ACC112 (cell line): Measurements from ENCODE around the gene SETDB2.

ENCODE experiments used
- H2AFZ ChIP-seq: fragments of 200-600 bp; sonication (generic); one replicate; pipeline ENCODE4 v1.6.0; 2017; ENCODE audit warnings: antibody characterized with exemption, low read length; ENCODE audit not compliant: unreplicated experiment
- H3K27ac ChIP-seq: fragments of 200-600 bp; sonication (generic); 2 replicates; pipeline ENCODE4 v1.5.1; 2014; ENCODE audit warnings: low read depth, mild to moderate bottlenecking, antibody characterized with exemption, low read length, moderate library complexity
- H3K27me3 ChIP-seq: fragments of 200-600 bp; sonication (generic); 2 replicates; pipeline ENCODE4 v1.6.1; 2014; ENCODE audit warnings: mild to moderate bottlenecking, antibody characterized with exemption, low read length, moderate library complexity, mixed read lengths; ENCODE audit not compliant: insufficient read depth
- H3K36me3 ChIP-seq: fragments of 200-600 bp; sonication (generic); 2 replicates; pipeline ENCODE4 v1.6.1; 2016; ENCODE audit warnings: mild to moderate bottlenecking, antibody characterized with exemption, low read length, moderate library complexity, mixed read lengths; ENCODE audit not compliant: insufficient read depth
- H3K4me1 ChIP-seq: fragments of 200-600 bp; sonication (generic); one replicate; pipeline ENCODE4 v1.6.1; 2016; ENCODE audit warnings: low read length, mixed read lengths; ENCODE audit not compliant: insufficient read depth, unreplicated experiment, control insufficient read depth
- H3K4me3 ChIP-seq: fragments of 200-600 bp; sonication (generic); 2 replicates; pipeline ENCODE4 v1.5.1; 2014; ENCODE audit warnings: mild to moderate bottlenecking, low read depth, low read length
- H3K79me2 ChIP-seq: fragments of 200-600 bp; sonication (generic); one replicate; pipeline ENCODE4 v1.6.0; 2016; ENCODE audit warnings: low read length; ENCODE audit not compliant: control insufficient read depth, unreplicated experiment, insufficient read depth

The SETDB2 gene

DNA sequence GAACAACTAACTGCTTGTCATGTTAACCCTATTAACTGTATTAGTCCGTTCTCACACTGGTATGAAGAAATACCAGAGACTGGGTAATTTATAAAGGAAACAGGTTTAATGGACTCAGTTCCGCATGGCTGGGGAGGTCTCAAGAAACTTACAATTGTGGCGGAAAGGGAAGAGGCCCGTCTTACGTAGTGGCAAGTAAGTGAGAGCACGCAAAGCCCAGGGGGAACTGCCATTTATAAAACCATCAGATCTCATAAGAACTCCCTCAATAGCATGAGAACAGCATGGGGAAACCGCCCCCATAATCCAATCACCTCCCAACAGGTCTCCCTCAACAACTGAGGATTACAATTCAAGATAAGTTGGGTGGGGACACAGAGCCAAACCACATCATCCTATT is 86.4 kb downstream of the SETDB2 start:
- Histone ChIP-seq H2AFZ (no peak overlapping the region), H3K27me3 (no peaks in the 10 kb centered on the region), H3K4me3 (no peak overlapping the region), H3K36me3 (0 out of 2 replicates have a peak, but pooled peaks cover 5% of the 10 kb centered on the region), H3K79me2 (no peaks in the 10 kb centered on the region), H3K4me1 (no peaks in the 10 kb centered on the region), H3K27ac (no peak overlapping the region)

DNA sequence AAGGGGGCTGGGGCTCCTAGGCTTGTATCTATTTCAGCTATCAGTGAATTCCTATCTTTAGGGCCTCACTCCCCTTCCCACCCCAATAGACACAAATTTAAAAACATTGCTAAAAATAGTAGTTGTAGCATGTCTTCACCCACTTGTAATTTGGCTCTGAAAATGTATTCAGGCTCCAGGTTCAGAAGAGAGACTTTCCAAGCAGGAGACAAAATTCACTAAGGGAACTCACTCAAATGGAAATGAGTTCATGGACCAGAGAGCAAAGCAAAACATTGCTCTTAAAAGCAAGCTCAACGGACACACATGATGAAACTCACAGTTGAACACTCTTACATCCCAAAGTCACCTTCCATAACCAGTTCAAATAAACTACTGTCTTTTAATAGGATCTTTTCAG is 88.5 kb downstream of the SETDB2 start:
- Histone ChIP-seq H3K4me3 (no peak overlapping the region), H3K27me3 (no peaks in the 10 kb centered on the region), H3K4me1 (no peaks in the 10 kb centered on the region), H3K36me3 (peaks cover 6% of the 10 kb centered on the region; the same call in 1 of the 2 replicates), H2AFZ (no peak overlapping the region), H3K27ac (no peak overlapping the region), H3K79me2 (no peaks in the 10 kb centered on the region)

DNA sequence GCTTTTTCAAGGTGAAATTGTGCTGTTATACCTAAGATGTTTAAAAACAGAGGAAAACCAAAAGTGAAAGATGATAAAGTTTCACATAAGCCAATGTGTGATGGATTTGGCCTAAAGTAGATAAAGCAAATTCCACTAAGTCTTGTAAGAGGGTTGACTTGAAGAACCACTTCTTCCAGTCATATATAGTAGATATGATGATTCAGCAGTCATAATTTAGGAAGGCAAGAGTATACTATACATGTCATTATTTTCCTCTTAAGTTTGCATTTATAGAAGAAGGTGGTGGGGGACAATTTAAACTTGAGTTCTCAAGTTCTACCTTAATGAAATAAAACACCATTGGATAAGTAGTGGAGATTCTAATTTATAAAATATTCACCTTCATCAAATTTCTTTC is 88.9 kb downstream of the SETDB2 start:
- H3K4me1 ChIP-seq = no peaks in the 10 kb centered on the region
- no peak overlapping the region for H3K27ac ChIP-seq
- no peaks in the 10 kb centered on the region for H3K79me2 ChIP-seq
- H3K27me3 ChIP-seq = no peaks in the 10 kb centered on the region
- H3K4me3 ChIP-seq = no peak overlapping the region
- H2AFZ ChIP-seq = no peak overlapping the region
- H3K36me3 ChIP-seq = peaks cover 10% of the 10 kb centered on the region; the same call in 1 of the 2 replicates

DNA sequence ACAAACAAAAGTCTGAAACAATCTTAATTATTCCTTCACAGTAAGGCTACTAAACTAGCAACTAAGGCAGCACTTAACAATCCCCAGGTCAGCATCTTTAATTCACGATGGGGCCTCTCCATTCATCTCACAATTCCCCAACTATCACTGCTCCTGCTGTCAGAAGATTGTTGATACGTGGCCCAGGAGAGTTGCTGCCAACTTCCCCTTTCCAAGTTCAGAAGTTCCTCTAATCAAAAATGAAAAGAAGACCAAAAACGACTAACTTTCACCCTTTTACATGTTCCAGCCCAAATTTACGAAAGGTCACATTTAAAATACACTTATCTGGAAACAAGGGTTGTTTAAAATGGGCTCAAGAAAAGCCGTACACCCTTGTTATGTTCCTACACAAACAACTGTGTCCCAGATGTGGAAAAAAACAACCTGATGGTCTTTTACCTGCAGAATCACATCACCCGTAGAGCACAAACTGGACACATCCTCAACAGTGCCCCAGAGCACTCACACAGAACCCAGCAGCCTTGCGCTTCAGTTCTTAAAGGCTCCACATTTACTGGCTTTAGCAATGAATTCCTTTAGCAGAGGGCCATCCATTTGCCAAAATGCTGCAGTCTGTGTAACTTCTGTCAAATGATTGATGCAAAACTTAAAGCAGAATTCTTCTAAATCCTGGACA is 89.7 kb downstream of the SETDB2 start:
- Histone ChIP-seq H3K79me2 (no peaks in the 10 kb centered on the region), H3K4me1 (no peaks in the 10 kb centered on the region), H3K27ac (no peak overlapping the region), H2AFZ (no peak overlapping the region), H3K4me3 (no peak overlapping the region), H3K27me3 (no peaks in the 10 kb centered on the region), H3K36me3 (peaks cover 10% of the 10 kb centered on the region; the same call in 1 of the 2 replicates)

DNA sequence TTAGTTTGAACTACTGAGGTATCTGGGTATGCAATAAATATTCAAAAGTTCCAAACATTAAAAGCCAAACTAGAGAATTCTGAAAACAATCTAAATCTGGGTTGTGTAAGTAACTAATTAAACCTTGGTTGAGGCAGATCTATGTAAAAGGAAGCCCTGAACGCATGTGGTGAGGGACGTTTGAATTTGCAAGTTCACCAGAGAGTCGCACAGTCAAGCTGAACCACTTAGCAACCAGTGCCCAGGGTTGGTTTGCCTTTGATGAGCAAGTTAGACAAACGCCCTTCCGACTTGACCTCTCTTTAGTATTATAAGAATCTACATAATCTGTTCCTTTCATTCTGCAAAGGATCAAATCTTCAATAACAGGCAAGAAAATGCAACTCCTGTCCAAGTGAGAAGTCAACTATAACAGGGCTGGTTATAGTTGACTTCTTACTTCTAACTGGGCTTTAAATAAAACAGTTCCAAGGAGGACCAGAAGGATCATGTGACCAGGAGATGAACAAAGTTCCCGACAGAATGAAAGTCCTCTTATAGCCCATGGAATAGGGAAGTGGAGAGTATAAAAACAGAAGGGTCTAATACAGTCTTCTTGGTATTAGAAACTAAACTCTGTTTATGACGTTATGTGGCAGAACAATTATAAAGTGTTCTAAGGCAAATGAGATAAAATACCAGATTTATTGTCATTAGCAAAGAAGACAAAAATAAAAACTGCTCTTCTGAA is 92.2 kb downstream of the SETDB2 start:
- H3K36me3 ChIP-seq = peaks cover 12% of the 10 kb centered on the region; the same call in 1 of the 2 replicates
- no peak overlapping the region for H3K4me3 ChIP-seq
- H3K27me3 ChIP-seq = no peaks in the 10 kb centered on the region
- no peak overlapping the region for H3K27ac ChIP-seq
- H2AFZ ChIP-seq = no peak overlapping the region
- no peaks in the 10 kb centered on the region for H3K4me1 ChIP-seq
- no peaks in the 10 kb centered on the region for H3K79me2 ChIP-seq

DNA sequence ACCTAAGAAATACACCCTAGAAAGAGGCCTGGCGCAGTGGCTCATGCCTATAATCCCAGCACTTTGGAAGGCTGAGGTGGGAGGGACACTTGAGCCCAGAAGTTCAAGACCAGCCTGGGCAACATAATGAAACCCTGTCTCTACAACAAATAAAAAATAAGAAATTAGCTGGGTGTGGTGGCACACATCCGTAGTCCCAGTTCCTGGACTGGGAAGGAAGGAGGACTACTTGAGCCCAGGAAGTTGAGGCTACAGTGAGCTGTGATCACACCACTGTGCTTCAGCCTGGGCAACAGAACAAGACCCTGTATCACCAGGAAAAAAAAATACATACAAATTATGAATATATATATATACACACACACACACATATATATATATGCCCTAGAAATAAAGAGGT is 94.3 kb downstream of the SETDB2 start:
- Histone ChIP-seq H3K4me3 (no peak overlapping the region), H3K27me3 (no peaks in the 10 kb centered on the region), H3K79me2 (no peaks in the 10 kb centered on the region), H3K4me1 (no peaks in the 10 kb centered on the region), H3K27ac (no peak overlapping the region), H3K36me3 (peaks cover 12% of the 10 kb centered on the region; the same call in 1 of the 2 replicates), H2AFZ (no peak overlapping the region)

DNA sequence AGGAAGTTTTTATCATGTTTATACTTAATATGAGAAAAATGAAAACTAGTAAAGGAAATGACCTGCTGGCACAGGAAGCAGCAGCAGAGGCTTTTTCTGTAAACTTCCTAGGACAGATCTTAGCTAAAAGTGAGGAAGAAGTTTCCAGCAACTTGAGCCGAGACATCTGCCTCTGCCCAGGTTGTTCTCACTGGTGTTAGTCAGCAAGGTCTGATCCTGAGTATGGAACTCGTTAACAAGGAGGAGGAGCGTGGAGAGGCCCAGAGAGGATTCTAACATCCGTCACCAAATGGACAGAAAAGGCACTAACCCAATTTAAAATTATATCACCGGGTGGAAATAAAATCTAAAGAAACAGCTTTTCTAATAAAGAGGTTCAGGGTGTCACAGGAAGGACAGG is 95.2 kb downstream of the SETDB2 start:
- H3K4me3 ChIP-seq = no peak overlapping the region
- no peaks in the 10 kb centered on the region for H3K4me1 ChIP-seq
- no peak overlapping the region for H2AFZ ChIP-seq
- H3K79me2 ChIP-seq = no peaks in the 10 kb centered on the region
- no peak overlapping the region for H3K27ac ChIP-seq
- peaks cover 12% of the 10 kb centered on the region; the same call in 1 of the 2 replicates for H3K36me3 ChIP-seq
- H3K27me3 ChIP-seq = no peaks in the 10 kb centered on the region

DNA sequence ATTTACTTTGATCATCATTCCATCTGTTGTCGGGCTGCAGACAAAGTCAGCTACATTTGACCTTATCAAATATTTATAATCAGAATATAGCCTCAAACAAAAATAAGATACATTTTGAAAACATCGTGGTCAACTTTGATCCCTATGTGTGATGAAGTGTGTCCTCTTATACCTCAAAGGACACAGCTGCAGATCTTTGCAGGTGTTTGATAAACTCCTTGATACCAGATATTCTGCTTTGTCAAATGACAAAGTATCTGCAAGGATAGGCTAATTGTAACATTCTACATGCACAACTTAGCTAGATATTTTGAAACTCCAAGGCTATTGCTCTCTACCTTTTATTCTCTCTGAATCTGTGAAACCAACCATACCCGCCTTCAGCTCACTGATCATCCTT is 95.7 kb downstream of the SETDB2 start:
- H3K4me1 ChIP-seq = no peaks in the 10 kb centered on the region
- no peak overlapping the region for H2AFZ ChIP-seq
- H3K27me3 ChIP-seq = no peaks in the 10 kb centered on the region
- H3K79me2 ChIP-seq = no peaks in the 10 kb centered on the region
- H3K4me3 ChIP-seq = no peak overlapping the region
- H3K27ac ChIP-seq = no peak overlapping the region
- H3K36me3 ChIP-seq = peaks cover 12% of the 10 kb centered on the region; the same call in 1 of the 2 replicates

DNA sequence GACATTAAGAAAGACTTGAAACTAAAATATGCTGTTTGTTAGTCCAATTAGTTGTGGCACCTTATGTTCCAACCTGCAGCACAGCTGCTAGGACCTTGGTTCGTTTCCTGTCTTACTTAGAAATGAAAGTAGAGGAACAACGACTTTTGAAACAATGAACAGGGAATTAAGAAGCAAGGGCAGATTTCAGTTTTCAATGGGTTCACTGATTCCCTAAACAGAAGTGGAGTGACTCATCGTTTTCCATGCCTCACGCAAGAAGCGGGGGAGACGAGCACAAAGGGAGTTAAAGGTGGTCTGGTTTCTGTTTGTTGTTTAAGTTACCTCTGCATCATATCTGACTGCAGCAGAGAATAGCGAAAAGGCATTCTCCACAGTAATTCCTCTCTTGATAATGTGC is 96.5 kb downstream of the SETDB2 start:
- H3K4me3 ChIP-seq = no peak overlapping the region
- H2AFZ ChIP-seq = no peak overlapping the region

DNA sequence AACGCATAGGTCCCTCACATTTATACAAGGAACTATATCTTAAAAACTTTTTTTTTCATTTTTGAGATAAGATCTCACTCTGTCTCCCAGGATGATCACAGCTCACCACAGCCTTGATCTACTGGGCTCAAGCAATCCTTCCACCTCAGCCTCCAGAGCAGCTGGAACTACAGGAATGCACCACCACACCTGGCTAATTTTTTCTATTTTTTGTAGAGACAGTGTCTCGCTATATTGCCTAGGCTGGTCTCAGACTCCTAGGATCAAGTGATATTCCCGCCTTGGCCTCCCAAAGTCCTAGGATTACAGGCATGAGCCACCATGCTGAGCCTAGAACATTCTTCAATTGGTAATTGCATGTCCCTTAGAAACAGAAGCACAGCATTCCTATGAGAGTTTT is 99.6 kb downstream of the SETDB2 start:
- Histone ChIP-seq H3K4me3 (no peak overlapping the region), H3K27ac (no peak overlapping the region), H3K79me2 (no peaks in the 10 kb centered on the region), H3K4me1 (no peaks in the 10 kb centered on the region), H3K36me3 (peaks cover 8% of the 10 kb centered on the region; the same call in 1 of the 2 replicates), H2AFZ (no peak overlapping the region), H3K27me3 (no peaks in the 10 kb centered on the region)

More for the DNA sequence above, 96.5 kb downstream of the SETDB2 start:
- no peak overlapping the region for H3K27ac ChIP-seq
- no peaks in the 10 kb centered on the region for H3K27me3 ChIP-seq
- H3K36me3 ChIP-seq = peaks cover 12% of the 10 kb centered on the region; the same call in 1 of the 2 replicates
- no peaks in the 10 kb centered on the region for H3K4me1 ChIP-seq
- H3K79me2 ChIP-seq = no peaks in the 10 kb centered on the region
